Measurements from ENCODE around the gene GTPBP3.

Gene GTPBP3

GRCh38 chr19:17328517-17329365 is 8.6 kb upstream of the GTPBP3 start:
- no peak for DNase-seq

- no peak for DNase-seq
Measured at GRCh38 chr19:17329366-17330261, 7.7 kb upstream of the GTPBP3 start.

GRCh38 chr19:17330262-17331044 is 6.9 kb upstream of the GTPBP3 start:
- DNase-seq, result no peak

- DNase-seq, result no peak
Measured at GRCh38 chr19:17331045-17331558, 6.3 kb upstream of the GTPBP3 start.

GRCh38 chr19:17332360-17332676 is 5.0 kb upstream of the GTPBP3 start:
- DNase-seq, result no peak

- peak; percentile 38 to 41 for DNase-seq
Measured at GRCh38 chr19:17332677-17333581, 4.4 kb upstream of the GTPBP3 start.

GRCh38 chr19:17333611-17334413 is 3.5 kb upstream of the GTPBP3 start:
- DNase-seq, result peak; percentile 62 to 65

GRCh38 chr19:17334414-17335409 is 2.6 kb upstream of the GTPBP3 start, which contains the start of gene ANO8:
TSS of gene ANO8 (minus strand) at chr19:17334855. CDS start at chr19:17334670, 185 bp downstream.
- DNase-seq, result peak; percentile 93 to 97

- no peak for DNase-seq
Measured at GRCh38 chr19:17335575-17335974, 1.8 kb upstream of the GTPBP3 start.

- DNase-seq, result peak in 1 of 2 donors; percentile 42
Measured at GRCh38 chr19:17337675-17338432, 501 bp downstream of the GTPBP3 start.

GRCh38 chr19:17338433-17339078 is 1.2 kb downstream of the GTPBP3 start:
- DNase-seq, result no peak

GRCh38 chr19:17339088-17339741 is 1.9 kb downstream of the GTPBP3 start:
- peak; percentile 61 to 64 for DNase-seq

GRCh38 chr19:17340302-17340870 is 3.0 kb downstream of the GTPBP3 start:
- DNase-seq, result no peak

GRCh38 chr19:17340871-17341357 is 3.6 kb downstream of the GTPBP3 start:
- no peak for DNase-seq

- DNase-seq, result no peak
Measured at GRCh38 chr19:17341386-17341785, 4.0 kb downstream of the GTPBP3 start.

- DNase-seq, result no peak
Measured at GRCh38 chr19:17341845-17342244, 4.5 kb downstream of the GTPBP3 start.

GRCh38 chr19:17346109-17346671 is 8.8 kb downstream of the GTPBP3 start:
- peak; percentile 86 to 88 for DNase-seq
